Heart right ventricle (tissue), 16 donors: ENCODE measurements around the gene XIRP1. TPM values are rescaled to one million over a fixed set of nuclear protein-coding genes. Genes with fewer than 3 reads are reported as not detected.

Experiments
- ATAC-seq, 8 donors: fragments of 200-7000 bp; cut with Tn5 transposase; one replicate each; pipeline ENCODE4 v1.9.1; 2020; ENCODE audit warnings: mild to moderate bottlenecking in 8 of 8, moderate library complexity in 8 of 8, moderate number of reproducible peaks in 1 of 8
- DNase-seq, 2 donors: peaks; one replicate each; pipeline ENCODE4 v3.0.0-alpha.2; 2020
- H3K27ac ChIP-seq, 10 donors: fragments of 200-600 bp; sonication (generic) in 2 of 10; one replicate each; pipeline versions ENCODE4 v1.5.0 to v1.8.0; 2020 to 2022; ENCODE audit warnings: mild to moderate bottlenecking in 3 of 10
- H3K27me3 ChIP-seq, 7 donors: fragments of 200-600 bp; one replicate each; pipeline ENCODE4 v1.8.0; 2021 to 2022; ENCODE audit warnings: mild to moderate bottlenecking in 2 of 7
- H3K36me3 ChIP-seq, 9 donors: fragments of 200-600 bp; sonication (generic) in 1 of 9; one replicate each; pipeline versions ENCODE4 v1.5.0 to v1.8.0; 2020 to 2022; ENCODE audit warnings: mild to moderate bottlenecking in 2 of 9
- H3K4me1 ChIP-seq, 9 donors: fragments of 200-600 bp; sonication (generic) in 1 of 9; one replicate each; pipeline versions ENCODE4 v1.5.0 to v1.8.0; 2020 to 2022; ENCODE audit warnings: mild to moderate bottlenecking in 4 of 9
- H3K4me3 ChIP-seq, 10 donors: fragments of 200-600 bp; sonication (generic) in 2 of 10; one replicate each; pipeline versions ENCODE4 v1.5.0 to v1.8.0; 2020 to 2022; ENCODE audit warnings: mild to moderate bottlenecking in 7 of 10, moderate library complexity in 2 of 10
- H3K9me3 ChIP-seq, 11 donors: fragments of 200-600 bp in 10 of 11; sonication (generic) in 2 of 11; one replicate each; pipeline versions ENCODE4 v1.5.0 to v1.8.0; 2013 to 2022; ENCODE audit warnings: mild to moderate bottlenecking in 2 of 11, control low read depth in 1 of 11, moderate library complexity in 1 of 11
- WGBS, 2 donors: extraction: QIAGEN DNeasy Blood & Tissue Kit; methylation state at CpG; one replicate each; pipeline ENCODE4 v1.1.7; 2013; ENCODE audit warnings: inconsistent platforms in 1 of 2; 5-methylcytosine and 5-hydroxymethylcytosine counted together
- intact Hi-C, 10 donors: fragments of 100-400 bp; cut with DNase I; formaldehyde crosslinking; loops; one replicate each; pipeline versions ENCODE4 v1.11.1 to v1.14.2; 2022
- long read RNA-seq, 3 donors: library from polyadenylated mRNA; unstranded; transcript quantifications; one replicate each; pipeline ENCODE4 v2.0.0, GENCODE V29; 2020 to 2021
- polyA plus RNA-seq, 2 donors: library from polyadenylated mRNA; stranded (reverse); fragments of 200-250 nt; gene quantifications; one replicate each; pipeline ENCODE4 v1.2.3, GENCODE V29; 2013
- total RNA-seq, 10 donors: library from RNA; stranded (reverse); fragmentation: NEBNext Ultra II Directional in 3 of 10; extraction: Animal tissue kit (Norgen Biotek cat#: 25700) in 3 of 10; gene quantifications; one replicate each; pipeline versions ENCODE4 v1.2.1 to v1.2.4, GENCODE V29; 2021 to 2023
- TF ChIP-seq, protein P1 (sequence below), 9 donors: fragments of 200-600 bp; sonication (generic) in 2 of 9; IDR thresholded peaks; one replicate each; pipeline versions ENCODE4 v1.5.0 to v1.8.0; 2021 to 2022; ENCODE audit warnings: antibody characterized with exemption in 9 of 9, mild to moderate bottlenecking in 5 of 9, moderate library complexity in 1 of 9
- donor health status: Arrhythmogenic right ventricular cardiomyopathy.
- donor health status: ischemic (EF 13 %, LVEDD 7.1; RV severe dilation, severe dysfunction).
- donor health status: healthy with polysubstance abuse.
- donor health status: DM: no; HTN: yes; CAD: no.
- donor health status: DM: no; HTN: no; CAD: no.
- donor health status: ischemic (EF 25% LVEDD 6.9; RV normal size, moderate dysfunction).
- donor health status: ischemic (EF 25% LVEDD 5.7; RV mildly dilated, moderate dysfunction).
- donor health status: healthy.
- donor health status: DM: yes; HTN: yes; CAD: no.
- donor health status: Ischemic cardiomyopathy.
- donor health status: ischemic (EF 35%, LVEDD 5.7; RV mildly dilated, moderate dysfunction).
- donor health status: nonischemic (EF 11% LVEDD 7.7; RV severe dilation, severe dysfunction).
- donor health status: DM: yes; HTN: yes; CAD: no.
- donor health status: PGD.
- donor health status: ischemic (EF 29% LVEDD 5.4; RV normal size, mild dysfunction).
- donor health status: nonischemic (EF 23%, LVEDD 6.1; RV moderate dilation, normal function).

XIRP1 gene, protein sequence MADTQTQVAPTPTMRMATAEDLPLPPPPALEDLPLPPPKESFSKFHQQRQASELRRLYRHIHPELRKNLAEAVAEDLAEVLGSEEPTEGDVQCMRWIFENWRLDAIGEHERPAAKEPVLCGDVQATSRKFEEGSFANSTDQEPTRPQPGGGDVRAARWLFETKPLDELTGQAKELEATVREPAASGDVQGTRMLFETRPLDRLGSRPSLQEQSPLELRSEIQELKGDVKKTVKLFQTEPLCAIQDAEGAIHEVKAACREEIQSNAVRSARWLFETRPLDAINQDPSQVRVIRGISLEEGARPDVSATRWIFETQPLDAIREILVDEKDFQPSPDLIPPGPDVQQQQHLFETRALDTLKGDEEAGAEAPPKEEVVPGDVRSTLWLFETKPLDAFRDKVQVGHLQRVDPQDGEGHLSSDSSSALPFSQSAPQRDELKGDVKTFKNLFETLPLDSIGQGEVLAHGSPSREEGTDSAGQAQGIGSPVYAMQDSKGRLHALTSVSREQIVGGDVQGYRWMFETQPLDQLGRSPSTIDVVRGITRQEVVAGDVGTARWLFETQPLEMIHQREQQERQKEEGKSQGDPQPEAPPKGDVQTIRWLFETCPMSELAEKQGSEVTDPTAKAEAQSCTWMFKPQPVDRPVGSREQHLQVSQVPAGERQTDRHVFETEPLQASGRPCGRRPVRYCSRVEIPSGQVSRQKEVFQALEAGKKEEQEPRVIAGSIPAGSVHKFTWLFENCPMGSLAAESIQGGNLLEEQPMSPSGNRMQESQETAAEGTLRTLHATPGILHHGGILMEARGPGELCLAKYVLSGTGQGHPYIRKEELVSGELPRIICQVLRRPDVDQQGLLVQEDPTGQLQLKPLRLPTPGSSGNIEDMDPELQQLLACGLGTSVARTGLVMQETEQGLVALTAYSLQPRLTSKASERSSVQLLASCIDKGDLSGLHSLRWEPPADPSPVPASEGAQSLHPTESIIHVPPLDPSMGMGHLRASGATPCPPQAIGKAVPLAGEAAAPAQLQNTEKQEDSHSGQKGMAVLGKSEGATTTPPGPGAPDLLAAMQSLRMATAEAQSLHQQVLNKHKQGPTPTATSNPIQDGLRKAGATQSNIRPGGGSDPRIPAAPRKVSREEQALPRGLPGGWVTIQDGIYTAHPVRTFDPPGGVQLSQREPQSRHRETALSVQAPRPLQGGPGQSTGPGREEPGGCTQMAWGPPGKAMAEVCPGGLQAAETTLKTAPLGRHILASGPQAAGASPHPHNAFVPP (N-terminal part only)
- total RNA-seq (1,000 to 10,000 TPM in 2 of 10 donors, 100 to 1,000 TPM in 8; 277 to 1,691 (median 608) TPM), polyA plus RNA-seq (100 to 1,000 TPM; 404 to 586 TPM)
- long read RNA-seq, donor 1, full-length matches to known transcripts, result 3 of 193 reads
- long read RNA-seq, donor 1, partial matches to known transcripts, result 27 of 193 reads
- long read RNA-seq, donor 1, other reads (novel, unspliced or antisense), result 163 of 193 reads
- long read RNA-seq, donor 2, full-length matches to known transcripts, result 11 of 364 reads
- long read RNA-seq, donor 2, partial matches to known transcripts, result 66 of 364 reads
- long read RNA-seq, donor 2, other reads (novel, unspliced or antisense), result 287 of 364 reads
- long read RNA-seq, donor 3, full-length matches to known transcripts, result 28 of 954 reads
- long read RNA-seq, donor 3, partial matches to known transcripts, result 182 of 954 reads
- long read RNA-seq, donor 3, other reads (novel, unspliced or antisense), result 744 of 954 reads

GRCh38 chr3:39192490-39193092 lies at the start of gene XIRP1:
Gene XIRP1 (minus strand): TSS chr3:39192595. CDS start chr3:39189445, 3,150 bp downstream.
- Histone ChIP-seq H3K4me3 (peak within 1 kb of the TSS; percentile 39 to 68 (median 55)), H3K4me1 (peaks cover 3 to 42% (median 17%) of the 10 kb centered on the region in 9 donors), H3K27me3 (no peaks in the 10 kb centered on the region), H3K36me3 (peaks cover 0 to 18% (median 0%) of the 10 kb centered on the region in 9 donors), H3K9me3 (no peaks in the 10 kb centered on the region), H3K27ac (peak within 1 kb of the TSS; percentile 70 to 98 (median 90))
- peak; percentile 60 to 64 for DNase-seq
- peak; percentile 36 to 74 (median 64) for ATAC-seq
- 40 to 44% methylated on average over 9 of the region's 9 CpGs for WGBS, 2 donors
- intact Hi-C loops, result loop anchor here in 4 of 10 donors (5.0 kb wide), 3 partner anchors 65 to 95 kb away; no protein-coding TSS in a partner anchor
- TF ChIP-seq, protein P1, sequence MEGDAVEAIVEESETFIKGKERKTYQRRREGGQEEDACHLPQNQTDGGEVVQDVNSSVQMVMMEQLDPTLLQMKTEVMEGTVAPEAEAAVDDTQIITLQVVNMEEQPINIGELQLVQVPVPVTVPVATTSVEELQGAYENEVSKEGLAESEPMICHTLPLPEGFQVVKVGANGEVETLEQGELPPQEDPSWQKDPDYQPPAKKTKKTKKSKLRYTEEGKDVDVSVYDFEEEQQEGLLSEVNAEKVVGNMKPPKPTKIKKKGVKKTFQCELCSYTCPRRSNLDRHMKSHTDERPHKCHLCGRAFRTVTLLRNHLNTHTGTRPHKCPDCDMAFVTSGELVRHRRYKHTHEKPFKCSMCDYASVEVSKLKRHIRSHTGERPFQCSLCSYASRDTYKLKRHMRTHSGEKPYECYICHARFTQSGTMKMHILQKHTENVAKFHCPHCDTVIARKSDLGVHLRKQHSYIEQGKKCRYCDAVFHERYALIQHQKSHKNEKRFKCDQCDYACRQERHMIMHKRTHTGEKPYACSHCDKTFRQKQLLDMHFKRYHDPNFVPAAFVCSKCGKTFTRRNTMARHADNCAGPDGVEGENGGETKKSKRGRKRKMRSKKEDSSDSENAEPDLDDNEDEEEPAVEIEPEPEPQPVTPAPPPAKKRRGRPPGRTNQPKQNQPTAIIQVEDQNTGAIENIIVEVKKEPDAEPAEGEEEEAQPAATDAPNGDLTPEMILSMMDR (IDR thresholded peaks at IDR 0.05), result no peak

DNA sequence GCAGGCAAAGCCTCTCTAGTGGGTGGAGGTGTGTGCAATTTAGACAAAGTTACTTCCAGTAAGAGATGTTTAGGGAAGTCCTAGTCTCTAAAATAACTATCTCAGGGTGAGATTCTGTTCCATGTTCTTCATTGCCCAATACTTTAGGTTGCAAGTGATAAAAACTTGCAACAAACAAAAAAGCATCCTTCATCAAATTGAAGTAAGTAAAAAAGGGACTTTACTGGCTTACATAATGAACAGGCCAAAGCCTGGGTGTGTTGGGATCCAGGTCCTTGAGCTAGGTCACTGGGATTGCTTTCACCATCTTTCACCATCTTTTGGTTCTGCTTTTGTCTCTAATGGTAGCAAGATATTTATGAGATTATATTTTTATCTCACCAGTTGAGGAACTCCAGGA lies 49.2 kb upstream of the XIRP1 start:
- ATAC-seq (no peak), DNase-seq (no peak)
- Histone ChIP-seq H3K4me1 (peaks cover 0 to 12% (median 0%) of the 10 kb centered on the region in 9 donors), H3K9me3 (peaks cover 0 to 12% (median 0%) of the 10 kb centered on the region in 11 donors), H3K36me3 (no peaks in the 10 kb centered on the region), H3K27ac (no peak overlapping the region), H3K4me3 (no peak overlapping the region), H3K27me3 (no peaks in the 10 kb centered on the region)
- TF ChIP-seq, protein P1 (IDR thresholded peaks at IDR 0.05), result no peak
- intact Hi-C loops, result no loop called here

DNA sequence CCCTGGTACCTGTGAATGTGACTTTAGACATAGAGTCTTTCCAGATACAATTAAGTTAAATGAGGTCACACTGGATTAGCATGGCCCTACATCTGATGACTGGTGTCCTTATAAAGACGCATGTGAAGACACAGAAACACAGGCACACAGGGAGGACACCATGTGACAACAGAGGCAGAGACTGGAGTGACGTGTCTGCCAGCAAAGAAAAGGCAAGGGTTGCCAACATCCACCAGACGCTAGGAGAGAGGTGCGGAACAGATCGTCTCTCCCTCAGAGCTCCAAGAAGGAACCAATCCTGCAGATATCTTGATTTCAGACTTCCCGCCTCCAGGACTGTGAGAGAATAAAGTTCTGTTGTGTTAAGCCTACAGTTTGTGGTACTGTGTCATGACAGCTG lies 44.6 kb upstream of the XIRP1 start:
- 53 to 59% methylated on average over 6 of the region's 6 CpGs for WGBS, 2 donors
- Histone ChIP-seq H3K27me3 (peaks cover 0 to 8% (median 0%) of the 10 kb centered on the region in 7 donors), H3K4me3 (no peak overlapping the region), H3K4me1 (peaks cover 0 to 31% (median 9%) of the 10 kb centered on the region in 9 donors), H3K27ac (no peak overlapping the region), H3K9me3 (no peaks in the 10 kb centered on the region), H3K36me3 (no peaks in the 10 kb centered on the region)
- DNase-seq (no peak), ATAC-seq (peak in 3 of 8 donors; percentile 44 to 61 (median 48))
- intact Hi-C loops, result no loop called here
- TF ChIP-seq, protein P1 (IDR thresholded peaks at IDR 0.05), result no peak
